Type B pancreatic cell (in vitro differentiated cells): ENCODE measurements around the gene MUC5B. TPM values are rescaled to one million over a fixed set of nuclear protein-coding genes. Genes with fewer than 3 reads are reported as not detected.

ENCODE experiments used
- DNase-seq: peaks from one replicate; pipeline ENCODE4 v3.0.0; 2021; ENCODE audit warnings: mixed read lengths; ENCODE audit not compliant: unreplicated experiment; ENCODE audit errors: extremely low spot score
- H3K27ac Mint-ChIP-seq: 2 replicates; pipeline ENCODE4 v1.8.0; 2021; ENCODE audit warnings: mild to moderate bottlenecking, mixed read lengths
- H3K27me3 Mint-ChIP-seq: 2 replicates; pipeline ENCODE4 v1.8.0; 2021; ENCODE audit warnings: mixed read lengths
- H3K36me3 Mint-ChIP-seq: 2 replicates; pipeline ENCODE4 v1.8.0; 2021; ENCODE audit warnings: mixed read lengths
- H3K4me1 Mint-ChIP-seq: one replicate; pipeline ENCODE4 v1.8.0; 2021; ENCODE audit warnings: mixed read lengths; ENCODE audit not compliant: unreplicated experiment
- H3K4me3 Mint-ChIP-seq: 2 replicates; pipeline ENCODE4 v1.8.0; 2021; ENCODE audit warnings: mild to moderate bottlenecking, mixed read lengths
- H3K9me3 Mint-ChIP-seq: 2 replicates; pipeline ENCODE4 v1.8.0; 2021; ENCODE audit warnings: mixed read lengths
- CTCF ChIP-seq: fragments of 200-600 bp; sonication (generic); conservative IDR thresholded peaks from 2 replicates; pipeline ENCODE4 v1.5.0; 2021; ENCODE audit warnings: antibody characterized with exemption, mild to moderate bottlenecking
- total RNA-seq: library from RNA; stranded (reverse); gene quantifications from 2 replicates; pipeline ENCODE4 v1.2.1, GENCODE V29; 2021; ENCODE audit warnings: low replicate concordance

Gene MUC5B
- total RNA-seq, 1 donor from 2014 or later, result 2.0 TPM

DNA sequence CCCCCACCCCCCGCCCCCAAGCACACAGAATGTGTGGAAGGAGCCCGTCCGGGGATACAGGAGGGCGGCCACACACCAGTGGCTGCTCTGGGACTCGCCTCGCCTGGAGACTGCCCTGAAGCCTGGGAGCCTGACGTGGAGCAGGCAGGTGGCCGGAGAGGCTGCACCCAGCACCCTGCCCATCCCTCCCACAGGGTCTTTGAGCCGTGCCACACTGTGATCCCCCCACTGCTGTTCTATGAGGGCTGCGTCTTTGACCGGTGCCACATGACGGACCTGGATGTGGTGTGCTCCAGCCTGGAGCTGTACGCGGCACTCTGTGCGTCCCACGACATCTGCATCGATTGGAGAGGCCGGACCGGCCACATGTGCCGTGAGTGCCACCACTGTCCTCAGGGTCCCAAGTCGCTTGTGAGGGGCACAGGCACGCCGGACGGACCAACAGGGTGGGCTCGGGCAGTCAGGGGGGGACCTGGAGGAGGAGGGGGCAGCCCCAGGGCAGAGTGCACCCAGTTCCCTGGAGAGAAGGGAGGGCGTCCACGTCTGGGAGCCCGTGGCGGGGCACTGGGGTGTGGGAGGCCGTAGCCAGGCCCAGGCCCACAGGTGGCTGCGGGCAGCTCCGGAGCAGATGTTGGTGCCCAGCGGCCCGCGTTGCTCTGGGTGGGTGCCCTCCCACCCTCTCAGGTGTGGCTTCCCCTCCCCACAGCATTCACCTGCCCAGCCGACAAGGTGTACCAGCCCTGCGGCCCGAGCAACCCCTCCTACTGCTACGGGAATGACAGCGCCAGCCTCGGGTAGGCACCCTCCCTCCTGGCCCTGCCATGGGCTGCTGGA lies 27.0 kb upstream of the MUC5B start:
- Mint-ChIP-seq H3K4me1 (no peaks in the 10 kb centered on the region), H3K36me3 (no peaks in the 10 kb centered on the region), H3K9me3 (no peaks in the 10 kb centered on the region), H3K27ac (no peak overlapping the region), H3K27me3 (peaks cover 3% of the 10 kb centered on the region), H3K4me3 (no peak overlapping the region)
- DNase-seq, result peak; percentile 69
- TF ChIP-seq CTCF, result no peak

GRCh38 chr11:1196516-1197391 lies 26.1 kb upstream of the MUC5B start:
- peak; percentile 66 for DNase-seq
- TF ChIP-seq CTCF, result no peak
- H3K4me1 Mint-ChIP-seq, result no peaks in the 10 kb centered on the region

DNA sequence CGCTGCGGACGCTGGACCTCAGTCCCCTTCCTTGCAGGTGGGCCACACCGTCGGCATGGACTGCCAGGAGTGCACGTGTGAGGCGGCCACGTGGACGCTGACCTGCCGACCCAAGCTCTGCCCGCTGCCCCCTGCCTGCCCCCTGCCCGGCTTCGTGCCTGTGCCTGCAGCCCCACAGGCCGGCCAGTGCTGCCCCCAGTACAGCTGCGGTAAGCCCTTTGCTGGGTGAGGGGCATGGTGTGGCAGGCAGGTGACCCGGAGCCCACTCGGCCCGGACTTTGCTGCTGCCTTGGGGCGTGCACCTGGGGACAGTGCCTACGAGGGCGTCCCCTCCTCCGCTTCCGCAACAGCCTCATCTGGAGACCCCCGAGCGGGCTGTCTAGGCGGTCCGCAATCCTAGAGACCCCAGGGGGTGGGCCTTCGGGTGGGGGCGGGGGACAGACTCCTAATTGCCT lies 25.4 kb upstream of the MUC5B start:
- Mint-ChIP-seq H3K4me3 (no peak overlapping the region), H3K27ac (no peak overlapping the region), H3K36me3 (no peaks in the 10 kb centered on the region), H3K4me1 (no peaks in the 10 kb centered on the region), H3K9me3 (no peaks in the 10 kb centered on the region), H3K27me3 (no peaks in the 10 kb centered on the region)
- TF ChIP-seq CTCF, result no peak
- DNase-seq, result peak; percentile 66

More at GRCh38 chr11:1196516-1197391, 26.1 kb upstream of the MUC5B start:
- Mint-ChIP-seq H3K27me3 (peaks cover 3% of the 10 kb centered on the region), H3K27ac (no peak overlapping the region), H3K9me3 (no peaks in the 10 kb centered on the region), H3K36me3 (no peaks in the 10 kb centered on the region), H3K4me3 (no peak overlapping the region)

GRCh38 chr11:1197886-1198560 lies 24.8 kb upstream of the MUC5B start:
- Mint-ChIP-seq H3K4me1 (no peaks in the 10 kb centered on the region), H3K27ac (no peak overlapping the region), H3K36me3 (no peaks in the 10 kb centered on the region), H3K27me3 (no peaks in the 10 kb centered on the region), H3K4me3 (no peak overlapping the region), H3K9me3 (no peaks in the 10 kb centered on the region)
- DNase-seq, result peak; percentile 68
- TF ChIP-seq CTCF, result peak; percentile 40

GRCh38 chr11:1198561-1199240 lies 24.2 kb upstream of the MUC5B start:
- Mint-ChIP-seq H3K9me3 (no peaks in the 10 kb centered on the region), H3K27me3 (no peaks in the 10 kb centered on the region), H3K4me1 (no peaks in the 10 kb centered on the region), H3K27ac (no peak overlapping the region), H3K36me3 (no peaks in the 10 kb centered on the region), H3K4me3 (no peak overlapping the region)
- peak; percentile 70 for DNase-seq
- no peak for TF ChIP-seq CTCF
